Spleen (tissue), 7 donors: ENCODE data around the gene USP33.

Experiments
- POLR2A ChIP-seq, 3 donors: fragments of 450-650 bp; IDR thresholded peaks; one replicate each; pipeline ENCODE4 v1.5.1; 2017; ENCODE audit warnings: antibody characterized with exemption in 3 of 3, mild to moderate bottlenecking in 1 of 3
- POLR2AphosphoS5 ChIP-seq, 3 donors: sonication (generic); formaldehyde crosslinking; IDR thresholded peaks; one replicate each; pipeline ENCODE4 v1.5.1; 2017; ENCODE audit warnings: antibody characterized with exemption in 3 of 3
- TF ChIP-seq, protein P1 (sequence below), 11 experiments: fragments of 200-600 bp in 7 of 11; fragments of 450-650 bp in 4 of 11; sonication (generic) in 4 of 11; IDR thresholded peaks in 8 of 11; conservative IDR thresholded peaks in 3 of 11; 1 replicate in 7 of 11; 2 replicates in 4 of 11; pipeline versions ENCODE4 v1.4.0 to v1.8.0; 2016 to 2021; ENCODE audit warnings: antibody characterized with exemption in 11 of 11, inconsistent platforms in 4 of 11, mild to moderate bottlenecking in 1 of 11
- donor health status: DM: no; HTN: no; CAD: no; lungs with moderate emphysema.
- donor health status: DM: no; HTN: no; CAD: no.
- donor health status: DM: no; HTN: no; CAD: no.

DNA sequence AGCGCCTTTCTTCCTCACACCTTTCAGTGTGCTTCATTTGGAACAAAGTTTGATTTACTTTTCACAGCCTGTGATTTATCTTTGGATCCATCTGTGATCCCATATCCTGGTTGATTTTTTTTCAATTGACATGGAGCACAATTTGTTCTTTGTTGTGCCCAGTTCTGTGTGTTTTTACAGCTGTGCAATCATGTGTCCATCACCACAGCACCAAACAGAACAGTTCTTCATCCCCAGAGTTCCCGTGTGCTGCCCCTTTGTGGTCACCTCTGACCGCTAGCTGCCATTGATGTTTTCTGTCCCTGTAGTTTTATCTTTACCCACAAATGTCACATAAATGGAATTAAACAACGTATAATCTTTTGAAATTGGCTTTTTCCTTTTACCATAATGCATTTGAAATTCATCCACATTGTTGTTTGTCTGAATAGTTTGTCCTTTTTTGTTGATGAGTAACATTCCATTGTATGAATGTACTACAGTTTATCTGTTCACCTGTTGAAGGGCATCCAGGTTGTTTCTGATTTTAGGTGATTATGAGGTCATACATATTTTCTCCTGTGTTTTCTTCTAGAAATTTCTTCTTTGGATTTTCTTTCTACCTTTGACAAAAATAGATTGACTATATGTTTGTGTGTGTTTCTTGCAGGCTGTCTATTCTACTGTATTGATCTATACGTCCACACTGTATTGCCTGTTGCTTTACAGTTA is 37.2 kb upstream of the USP33 start:
- TF ChIP-seq, protein P1, sequence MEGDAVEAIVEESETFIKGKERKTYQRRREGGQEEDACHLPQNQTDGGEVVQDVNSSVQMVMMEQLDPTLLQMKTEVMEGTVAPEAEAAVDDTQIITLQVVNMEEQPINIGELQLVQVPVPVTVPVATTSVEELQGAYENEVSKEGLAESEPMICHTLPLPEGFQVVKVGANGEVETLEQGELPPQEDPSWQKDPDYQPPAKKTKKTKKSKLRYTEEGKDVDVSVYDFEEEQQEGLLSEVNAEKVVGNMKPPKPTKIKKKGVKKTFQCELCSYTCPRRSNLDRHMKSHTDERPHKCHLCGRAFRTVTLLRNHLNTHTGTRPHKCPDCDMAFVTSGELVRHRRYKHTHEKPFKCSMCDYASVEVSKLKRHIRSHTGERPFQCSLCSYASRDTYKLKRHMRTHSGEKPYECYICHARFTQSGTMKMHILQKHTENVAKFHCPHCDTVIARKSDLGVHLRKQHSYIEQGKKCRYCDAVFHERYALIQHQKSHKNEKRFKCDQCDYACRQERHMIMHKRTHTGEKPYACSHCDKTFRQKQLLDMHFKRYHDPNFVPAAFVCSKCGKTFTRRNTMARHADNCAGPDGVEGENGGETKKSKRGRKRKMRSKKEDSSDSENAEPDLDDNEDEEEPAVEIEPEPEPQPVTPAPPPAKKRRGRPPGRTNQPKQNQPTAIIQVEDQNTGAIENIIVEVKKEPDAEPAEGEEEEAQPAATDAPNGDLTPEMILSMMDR (IDR thresholded peaks at IDR 0.05 in 8 of 11, conservative IDR thresholded peaks at IDR 0.05 in 3 of 11), result no peak
- no peak for TF ChIP-seq POLR2A (IDR thresholded peaks at IDR 0.05)
- no peak for TF ChIP-seq POLR2AphosphoS5 (IDR thresholded peaks at IDR 0.05)
